CD4-positive, alpha-beta T cell (primary cell): Measurements from ENCODE around the gene KCNF1. TPM values are rescaled to one million over a fixed set of nuclear protein-coding genes. Genes with fewer than 3 reads are reported as not detected.

Experiments
- ATAC-seq: fragments of 200-7000 bp; cut with Tn5 transposase; one replicate; pipeline ENCODE4 v1.10.0; 2022; ENCODE audit warnings: mild to moderate bottlenecking; ENCODE audit not compliant: poor library complexity
- CTCF ChIA-PET: fragments of 350-600 bp; sonication (Branson Sonifier 250); formaldehyde crosslinking; loops from one replicate; lab custom pipeline; 2021; ENCODE audit warnings: antibody characterized with exemption, inconsistent platforms; lab: Charles Lee
- POLR2A ChIA-PET: fragments of 350-600 bp; sonication (Branson Sonifier 250); formaldehyde crosslinking; loops from one replicate; lab custom pipeline; 2021; ENCODE audit warnings: antibody characterized with exemption, inconsistent platforms; lab: Charles Lee
- DNase-seq, 14 experiments: peaks; one replicate each; pipeline ENCODE4 v3.0.0-alpha.2; 2013 to 2020; ENCODE audit warnings: mixed read lengths in 2 of 14
- H3K27ac ChIP-seq, 2 donors: one replicate each; pipeline versions ENCODE4 v1.5.1 to v1.7.0; 2013; ENCODE audit warnings: low read length in 2 of 2, low read depth in 1 of 2, mild to moderate bottlenecking in 1 of 2
- H3K27me3 ChIP-seq, 2 experiments: 1 replicate in 1 of 2; 2 replicates in 1 of 2; pipeline versions ENCODE4 v1.6.1 to v1.7.0; 2013; ENCODE audit warnings: low read length in 2 of 2, control low read depth in 1 of 2, mild to moderate bottlenecking in 1 of 2, moderate library complexity in 1 of 2; ENCODE audit not compliant: insufficient read depth in 2 of 2, control insufficient read depth in 1 of 2
- H3K36me3 ChIP-seq: one replicate; pipeline ENCODE4 v1.6.1; 2013; ENCODE audit warnings: low read length, control low read depth; ENCODE audit not compliant: insufficient read depth
- H3K4me1 ChIP-seq: one replicate; pipeline ENCODE4 v1.6.1; 2013; ENCODE audit warnings: low read length, control low read depth; ENCODE audit not compliant: insufficient read depth
- H3K4me3 ChIP-seq: one replicate; pipeline ENCODE4 v1.5.1; 2013; ENCODE audit warnings: mild to moderate bottlenecking, low read length, moderate library complexity
- H3K9me3 ChIP-seq, 2 experiments: 1 replicate in 1 of 2; 2 replicates in 1 of 2; pipeline versions ENCODE4 v1.6.1 to v1.7.0; 2013; ENCODE audit warnings: low read length in 2 of 2, mild to moderate bottlenecking in 2 of 2, control low read depth in 1 of 2, moderate library complexity in 1 of 2; ENCODE audit not compliant: control insufficient read depth in 1 of 2, insufficient read depth in 1 of 2
- H3K27ac Mint-ChIP-seq: one replicate; pipeline ENCODE4 v1.8.0; 2020; ENCODE audit warnings: mixed read lengths
- H3K27me3 Mint-ChIP-seq: one replicate; pipeline ENCODE4 v1.8.0; 2021; ENCODE audit warnings: mixed read lengths
- H3K36me3 Mint-ChIP-seq: one replicate; pipeline ENCODE4 v1.8.0; 2021; ENCODE audit warnings: low read depth, mixed read lengths
- H3K4me1 Mint-ChIP-seq: one replicate; pipeline ENCODE4 v1.8.0; 2021; ENCODE audit warnings: low read depth, mixed read lengths
- H3K4me3 Mint-ChIP-seq: one replicate; pipeline ENCODE4 v1.8.0; 2020; ENCODE audit warnings: mild to moderate bottlenecking, mixed read lengths
- H3K9me3 Mint-ChIP-seq: one replicate; pipeline ENCODE4 v1.8.0; 2020; ENCODE audit warnings: mixed read lengths
- intact Hi-C, 2 experiments: fragments of 100-400 bp; cut with DNase I in 1 of 2; cut with micrococcal nuclease in 1 of 2; formaldehyde crosslinking; loops; one replicate each; pipeline versions ENCODE4 v1.15.1 to v1.9.0; 2023 to 2025; cut with DNase I, micrococcal nuclease
- total RNA-seq, 174 experiments: library from RNA in 2 of 174; stranded (reverse) in 2 of 174; gene quantifications; one replicate each; pipeline ENCODE4 v1.2.3 and lab custom pipeline; 2021 to 2026
- TF ChIP-seq, protein P1 (sequence below): fragments of 200-600 bp; IDR thresholded peaks from one replicate; pipeline ENCODE4 v1.8.0; 2022; ENCODE audit warnings: antibody characterized with exemption, mild to moderate bottlenecking

The KCNF1 gene
- total RNA-seq, 2 experiments from 2014 or later = not detected

DNA sequence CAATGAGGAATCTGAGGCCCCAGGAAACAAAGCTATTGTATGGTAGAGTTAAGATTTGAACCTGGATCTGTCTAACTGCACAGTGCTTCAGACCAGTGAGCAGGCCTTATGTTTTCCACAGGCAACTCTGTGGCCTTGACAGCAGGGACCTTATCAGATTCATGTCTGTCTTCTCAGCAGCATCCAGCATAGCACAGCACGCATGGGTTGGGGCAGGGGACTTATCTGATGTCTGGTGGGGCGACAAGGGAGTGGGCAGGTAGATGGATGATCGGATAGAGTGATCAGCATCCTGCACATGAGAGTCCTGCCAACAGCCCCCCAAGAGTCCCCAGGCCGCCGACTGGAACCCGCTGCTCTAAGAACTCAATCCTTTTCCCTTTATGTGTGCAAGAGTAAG, 28.7 kb upstream of the KCNF1 start:
- no peak overlapping the region for H3K4me3 Mint-ChIP-seq
- no peaks in the 10 kb centered on the region for H3K9me3 ChIP-seq
- H3K36me3 Mint-ChIP-seq = no peaks in the 10 kb centered on the region
- H3K27me3 ChIP-seq = no peaks in the 10 kb centered on the region
- H3K4me3 ChIP-seq = no peak overlapping the region
- TF ChIP-seq, protein P1, sequence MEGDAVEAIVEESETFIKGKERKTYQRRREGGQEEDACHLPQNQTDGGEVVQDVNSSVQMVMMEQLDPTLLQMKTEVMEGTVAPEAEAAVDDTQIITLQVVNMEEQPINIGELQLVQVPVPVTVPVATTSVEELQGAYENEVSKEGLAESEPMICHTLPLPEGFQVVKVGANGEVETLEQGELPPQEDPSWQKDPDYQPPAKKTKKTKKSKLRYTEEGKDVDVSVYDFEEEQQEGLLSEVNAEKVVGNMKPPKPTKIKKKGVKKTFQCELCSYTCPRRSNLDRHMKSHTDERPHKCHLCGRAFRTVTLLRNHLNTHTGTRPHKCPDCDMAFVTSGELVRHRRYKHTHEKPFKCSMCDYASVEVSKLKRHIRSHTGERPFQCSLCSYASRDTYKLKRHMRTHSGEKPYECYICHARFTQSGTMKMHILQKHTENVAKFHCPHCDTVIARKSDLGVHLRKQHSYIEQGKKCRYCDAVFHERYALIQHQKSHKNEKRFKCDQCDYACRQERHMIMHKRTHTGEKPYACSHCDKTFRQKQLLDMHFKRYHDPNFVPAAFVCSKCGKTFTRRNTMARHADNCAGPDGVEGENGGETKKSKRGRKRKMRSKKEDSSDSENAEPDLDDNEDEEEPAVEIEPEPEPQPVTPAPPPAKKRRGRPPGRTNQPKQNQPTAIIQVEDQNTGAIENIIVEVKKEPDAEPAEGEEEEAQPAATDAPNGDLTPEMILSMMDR = no peak
- ATAC-seq = no peak
- POLR2A ChIA-PET = no interaction called here
- no peak overlapping the region for H3K27ac Mint-ChIP-seq
- CTCF ChIA-PET = no interaction called here
- H3K27ac ChIP-seq = no peak overlapping the region
- no peaks in the 10 kb centered on the region for H3K4me1 ChIP-seq
- H3K9me3 Mint-ChIP-seq = no peaks in the 10 kb centered on the region
- H3K4me1 Mint-ChIP-seq = peaks cover 6% of the 10 kb centered on the region
- H3K27me3 Mint-ChIP-seq = peaks cover 4% of the 10 kb centered on the region
- no peak for DNase-seq
- intact Hi-C loops = no loop called here
- H3K36me3 ChIP-seq = no peaks in the 10 kb centered on the region

DNA sequence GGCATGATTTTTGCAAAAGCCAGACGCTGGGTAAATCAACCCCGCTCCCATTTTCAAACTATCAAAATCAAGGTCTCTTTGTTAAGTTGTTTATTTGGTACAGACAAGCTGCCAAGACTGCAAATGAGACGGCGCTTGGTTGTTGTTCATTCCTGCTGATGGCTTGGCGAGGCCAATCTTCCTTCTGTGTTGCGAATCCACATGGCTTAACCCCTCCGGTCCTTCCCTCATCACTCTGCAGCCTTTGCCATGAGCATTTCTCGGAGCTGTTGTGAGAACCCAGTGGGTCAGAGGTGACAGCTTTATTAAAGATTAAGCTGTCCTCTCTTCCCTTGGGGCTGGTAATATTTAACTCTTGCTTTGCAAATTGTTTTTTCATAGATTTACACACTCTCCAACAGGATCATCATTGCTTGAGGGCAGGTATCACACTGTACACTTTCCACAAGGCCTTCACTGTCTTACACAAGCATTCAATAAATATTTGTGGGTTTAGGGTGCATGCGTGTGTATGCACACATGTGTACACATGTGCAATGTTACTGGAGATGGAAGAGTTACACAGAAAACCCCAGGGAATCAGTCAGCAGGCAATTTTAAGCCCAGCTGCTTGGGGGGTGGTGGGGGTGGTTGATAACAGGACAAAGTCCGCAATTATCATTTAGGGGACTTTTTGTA, 27.8 kb upstream of the KCNF1 start:
- Mint-ChIP-seq H3K27ac (no peak overlapping the region), H3K27me3 (peaks cover 8% of the 10 kb centered on the region), H3K36me3 (no peaks in the 10 kb centered on the region), H3K4me3 (no peak overlapping the region), H3K9me3 (no peaks in the 10 kb centered on the region), H3K4me1 (peaks cover 6% of the 10 kb centered on the region)
- Histone ChIP-seq H3K4me3 (no peak overlapping the region), H3K27ac (no peak overlapping the region), H3K36me3 (no peaks in the 10 kb centered on the region), H3K27me3 (no peaks in the 10 kb centered on the region), H3K4me1 (no peaks in the 10 kb centered on the region), H3K9me3 (no peaks in the 10 kb centered on the region)
- TF ChIP-seq, protein P1 = no peak
- ATAC-seq (no peak), DNase-seq (no peak)
- intact Hi-C loops = no loop called here
- ChIA-PET POLR2A (no interaction called here), CTCF (interaction anchor here (0.6 kb wide), 1 partner anchor 1333 kb away, joined by 3 read pairs; no protein-coding TSS in a partner anchor)

GRCh38 chr2:10884574-10884975, 27.2 kb upstream of the KCNF1 start:
- no peak for ATAC-seq
- Mint-ChIP-seq H3K4me3 (no peak overlapping the region), H3K36me3 (no peaks in the 10 kb centered on the region), H3K27me3 (peaks cover 14% of the 10 kb centered on the region), H3K4me1 (peaks cover 6% of the 10 kb centered on the region), H3K27ac (no peak overlapping the region), H3K9me3 (no peaks in the 10 kb centered on the region)
- H3K36me3 ChIP-seq = no peaks in the 10 kb centered on the region
- intact Hi-C loops = no loop called here
- H3K27me3 ChIP-seq = no peaks in the 10 kb centered on the region
- H3K4me1 ChIP-seq = no peaks in the 10 kb centered on the region
- CTCF ChIA-PET = interaction anchor here (0.6 kb wide), 1 partner anchor 1333 kb away, joined by 3 read pairs; no protein-coding TSS in a partner anchor
- H3K27ac ChIP-seq = no peak overlapping the region
- TF ChIP-seq, protein P1 = no peak
- no peak overlapping the region for H3K4me3 ChIP-seq
- DNase-seq = no peak
- POLR2A ChIA-PET = no interaction called here
- H3K9me3 ChIP-seq = no peaks in the 10 kb centered on the region
